ENCODE data around the gene CDC42BPG.

The CDC42BPG gene

GRCh38 chr11:64851831-64852351 lies 7.4 kb upstream of the CDC42BPG start:
- no peak for DNase-seq
- WGBS (ENCODE audit: extremely low coverage, insufficient coverage, insufficient read length) = no CpG with 5 or more reads among the region's 8 CpGs
- peaks cover 2% of the 10 kb centered on the region for H3K79me2 ChIP-seq (ENCODE audit: control insufficient read depth, insufficient read depth, low read length, poor library complexity)

GRCh38 chr11:64850979-64851567 lies 6.6 kb upstream of the CDC42BPG start:
- no peak overlapping the region for H3K14ac ChIP-seq (ENCODE audit: low read length)
- no peak overlapping the region for H3K9ac ChIP-seq (ENCODE audit: low read length)
- H3K79me2 ChIP-seq (ENCODE audit: control insufficient read depth, insufficient read depth, low read length, poor library complexity) = peaks cover 2% of the 10 kb centered on the region
- H3K27ac ChIP-seq (ENCODE audit: low read depth, low read length) = peak overlapping the region; percentile 2
- H3K4me3 ChIP-seq (ENCODE audit: low read depth, low read length) = no peak overlapping the region
- no peak overlapping the region for H2BK120ac ChIP-seq (ENCODE audit: insufficient read depth, low read length, poor library complexity)
- H3K27me3 ChIP-seq (ENCODE audit: insufficient read depth, low read length) = no peaks in the 10 kb centered on the region
- no peak overlapping the region for H2BK5ac ChIP-seq (ENCODE audit: low read depth, low read length, poor library complexity)
- H3K18ac ChIP-seq (ENCODE audit: low read length) = no peak overlapping the region
- no peak overlapping the region for H2BK12ac ChIP-seq (ENCODE audit: low read length)
- H3K79me1 ChIP-seq (ENCODE audit: low read length) = peaks cover 12% of the 10 kb centered on the region
- H3K36me3 ChIP-seq (ENCODE audit: control insufficient read depth in 1 of 2, insufficient read depth in 2 of 2, low read length in 2 of 2) = peaks cover 24 to 28% of the 10 kb centered on the region in 2 experiments
- H3K9me3 ChIP-seq (ENCODE audit: insufficient read depth, low read depth, low read length) = no peaks in the 10 kb centered on the region
- H2AFZ ChIP-seq (ENCODE audit: insufficient read depth, low read length, poor library complexity) = no peak overlapping the region
- H4K91ac ChIP-seq (ENCODE audit: low read depth, low read length) = no peak overlapping the region
- peaks cover 16 to 17% of the 10 kb centered on the region in 2 experiments for H3K4me1 ChIP-seq (ENCODE audit: control insufficient read depth in 1 of 2, insufficient read depth in 2 of 2, low read length in 2 of 2)
- no peak overlapping the region for H3K4ac ChIP-seq (ENCODE audit: low read depth, low read length)
- no CpG with 5 or more reads among the region's 13 CpGs for WGBS (ENCODE audit: extremely low coverage, insufficient coverage, insufficient read length)
- H2AK5ac ChIP-seq (ENCODE audit: low read length) = no peak overlapping the region
- no peak overlapping the region for H4K8ac ChIP-seq (ENCODE audit: low read depth, low read length)
- no peak overlapping the region for H3K23ac ChIP-seq (ENCODE audit: low read length)
- H4K12ac ChIP-seq (ENCODE audit: low read depth, low read length) = no peak overlapping the region
- DNase-seq = peak; percentile 46 to 57
- no peak overlapping the region for H3K4me2 ChIP-seq (ENCODE audit: low read length)

More at GRCh38 chr11:64851831-64852351, 7.4 kb upstream of the CDC42BPG start:
- Histone ChIP-seq H3K27me3 (ENCODE audit: insufficient read depth, low read length) (no peaks in the 10 kb centered on the region), H3K4ac (ENCODE audit: low read depth, low read length) (no peak overlapping the region), H4K12ac (ENCODE audit: low read depth, low read length) (no peak overlapping the region), H2BK120ac (ENCODE audit: insufficient read depth, low read length, poor library complexity) (no peak overlapping the region), H3K9ac (ENCODE audit: low read length) (no peak overlapping the region), H3K18ac (ENCODE audit: low read length) (no peak overlapping the region), H3K27ac (ENCODE audit: low read depth, low read length) (no peak overlapping the region), H3K79me1 (ENCODE audit: low read length) (peaks cover 14% of the 10 kb centered on the region), H3K9me3 (ENCODE audit: insufficient read depth, low read depth, low read length) (peaks cover 2% of the 10 kb centered on the region), H3K4me1 (ENCODE audit: control insufficient read depth in 1 of 2, insufficient read depth in 2 of 2, low read length in 2 of 2) (peaks cover 24% of the 10 kb centered on the region in 2 experiments), H4K91ac (ENCODE audit: low read depth, low read length) (no peak overlapping the region), H3K4me3 (ENCODE audit: low read depth, low read length) (no peak overlapping the region), H3K4me2 (ENCODE audit: low read length) (no peak overlapping the region), H2BK12ac (ENCODE audit: low read length) (no peak overlapping the region), H2AFZ (ENCODE audit: insufficient read depth, low read length, poor library complexity) (no peak overlapping the region), H3K36me3 (ENCODE audit: control insufficient read depth in 1 of 2, insufficient read depth in 2 of 2, low read length in 2 of 2) (peaks cover 27 to 28% of the 10 kb centered on the region in 2 experiments), H3K14ac (ENCODE audit: low read length) (no peak overlapping the region), H4K8ac (ENCODE audit: low read depth, low read length) (no peak overlapping the region), H2AK5ac (ENCODE audit: low read length) (no peak overlapping the region), H3K23ac (ENCODE audit: low read length) (no peak overlapping the region), H2BK5ac (ENCODE audit: low read depth, low read length, poor library complexity) (no peak overlapping the region)

- Histone ChIP-seq H3K27ac (ENCODE audit: low read depth, low read length) (no peak overlapping the region), H3K4me2 (ENCODE audit: low read length) (no peak overlapping the region), H4K8ac (ENCODE audit: low read depth, low read length) (no peak overlapping the region), H3K79me2 (ENCODE audit: control insufficient read depth, insufficient read depth, low read length, poor library complexity) (peaks cover under 1% of the 10 kb centered on the region), H4K12ac (ENCODE audit: low read depth, low read length) (no peak overlapping the region), H3K9ac (ENCODE audit: low read length) (no peak overlapping the region), H2BK5ac (ENCODE audit: low read depth, low read length, poor library complexity) (no peak overlapping the region), H2AFZ (ENCODE audit: insufficient read depth, low read length, poor library complexity) (no peak overlapping the region), H3K36me3 (ENCODE audit: control insufficient read depth in 1 of 2, insufficient read depth in 2 of 2, low read length in 2 of 2) (peaks cover 20% of the 10 kb centered on the region in 2 experiments), H3K79me1 (ENCODE audit: low read length) (peaks cover 13% of the 10 kb centered on the region), H3K27me3 (ENCODE audit: insufficient read depth, low read length) (no peaks in the 10 kb centered on the region), H3K9me3 (ENCODE audit: insufficient read depth, low read depth, low read length) (peaks cover 2% of the 10 kb centered on the region), H2BK12ac (ENCODE audit: low read length) (no peak overlapping the region), H3K4me3 (ENCODE audit: low read depth, low read length) (no peak overlapping the region), H4K91ac (ENCODE audit: low read depth, low read length) (no peak overlapping the region), H3K23ac (ENCODE audit: low read length) (no peak overlapping the region), H3K4me1 (ENCODE audit: control insufficient read depth in 1 of 2, insufficient read depth in 2 of 2, low read length in 2 of 2) (peaks cover 3 to 7% of the 10 kb centered on the region in 2 experiments), H3K18ac (ENCODE audit: low read length) (no peak overlapping the region), H2BK120ac (ENCODE audit: insufficient read depth, low read length, poor library complexity) (no peak overlapping the region), H3K14ac (ENCODE audit: low read length) (no peak overlapping the region), H2AK5ac (ENCODE audit: low read length) (no peak overlapping the region), H3K4ac (ENCODE audit: low read depth, low read length) (no peak overlapping the region)
- no CpG with 5 or more reads among the region's 19 CpGs for WGBS (ENCODE audit: extremely low coverage, insufficient coverage, insufficient read length)
- no peak for DNase-seq
Observed at GRCh38 chr11:64849598-64850356, 5.3 kb upstream of the CDC42BPG start.

- WGBS (ENCODE audit: extremely low coverage, insufficient coverage, insufficient read length) = no CpG with 5 or more reads among the region's 16 CpGs
- H3K9me3 ChIP-seq (ENCODE audit: insufficient read depth, low read depth, low read length) = peaks cover 2% of the 10 kb centered on the region
- no peak overlapping the region for H4K91ac ChIP-seq (ENCODE audit: low read depth, low read length)
- H3K9ac ChIP-seq (ENCODE audit: low read length) = no peak overlapping the region
- no peak overlapping the region for H3K14ac ChIP-seq (ENCODE audit: low read length)
- no peak overlapping the region for H3K4ac ChIP-seq (ENCODE audit: low read depth, low read length)
- H3K18ac ChIP-seq (ENCODE audit: low read length) = no peak overlapping the region
- no peak overlapping the region for H4K8ac ChIP-seq (ENCODE audit: low read depth, low read length)
- no peak overlapping the region for H2BK5ac ChIP-seq (ENCODE audit: low read depth, low read length, poor library complexity)
- no peak overlapping the region for H2AK5ac ChIP-seq (ENCODE audit: low read length)
- no peak overlapping the region for H2BK12ac ChIP-seq (ENCODE audit: low read length)
- H2BK120ac ChIP-seq (ENCODE audit: insufficient read depth, low read length, poor library complexity) = no peak overlapping the region
- peaks cover 0 to 4% of the 10 kb centered on the region in 2 experiments for H3K4me1 ChIP-seq (ENCODE audit: control insufficient read depth in 1 of 2, insufficient read depth in 2 of 2, low read length in 2 of 2)
- peaks cover 14% of the 10 kb centered on the region for H3K79me1 ChIP-seq (ENCODE audit: low read length)
- peaks cover 13 to 14% of the 10 kb centered on the region in 2 experiments for H3K36me3 ChIP-seq (ENCODE audit: control insufficient read depth in 1 of 2, insufficient read depth in 2 of 2, low read length in 2 of 2)
- no peak overlapping the region for H4K12ac ChIP-seq (ENCODE audit: low read depth, low read length)
- H3K27me3 ChIP-seq (ENCODE audit: insufficient read depth, low read length) = no peaks in the 10 kb centered on the region
- H3K4me3 ChIP-seq (ENCODE audit: low read depth, low read length) = no peak overlapping the region
- no peak overlapping the region for H3K23ac ChIP-seq (ENCODE audit: low read length)
- peaks cover 6% of the 10 kb centered on the region for H3K79me2 ChIP-seq (ENCODE audit: control insufficient read depth, insufficient read depth, low read length, poor library complexity)
- H2AFZ ChIP-seq (ENCODE audit: insufficient read depth, low read length, poor library complexity) = no peak overlapping the region
- no peak overlapping the region for H3K4me2 ChIP-seq (ENCODE audit: low read length)
- H3K27ac ChIP-seq (ENCODE audit: low read depth, low read length) = no peak overlapping the region
- no peak for DNase-seq
Observed at GRCh38 chr11:64848826-64849597, 4.6 kb upstream of the CDC42BPG start.
